Progenitor cell of endocrine pancreas (in vitro differentiated cells): ENCODE data around the gene AVL9. TPM values are rescaled to one million over a fixed set of nuclear protein-coding genes. Genes with fewer than 3 reads are reported as not detected.

Experiments
- DNase-seq: peaks from one replicate; pipeline ENCODE4 v3.0.0; 2021; ENCODE audit warnings: low spot score; ENCODE audit not compliant: unreplicated experiment
- H3K27ac Mint-ChIP-seq: 2 replicates; pipeline ENCODE4 v1.8.0; 2021; ENCODE audit warnings: mild to moderate bottlenecking, moderate library complexity, mixed read lengths
- H3K27me3 Mint-ChIP-seq: 2 replicates; pipeline ENCODE4 v1.8.0; 2021; ENCODE audit warnings: mixed read lengths
- H3K36me3 Mint-ChIP-seq: 2 replicates; pipeline ENCODE4 v1.8.0; 2022; ENCODE audit warnings: mixed read lengths; ENCODE audit not compliant: insufficient read depth
- H3K4me1 Mint-ChIP-seq: 2 replicates; pipeline ENCODE4 v1.8.0; 2021; ENCODE audit warnings: low read depth, mixed read lengths
- H3K4me3 Mint-ChIP-seq: 2 replicates; pipeline ENCODE4 v1.8.0; 2021; ENCODE audit warnings: low read depth, mild to moderate bottlenecking, moderate library complexity, mixed read lengths
- H3K9me3 Mint-ChIP-seq: 2 replicates; pipeline ENCODE4 v1.8.0; 2021; ENCODE audit warnings: low read depth, mixed read lengths
- CTCF ChIP-seq: fragments of 200-600 bp; sonication (generic); IDR thresholded peaks from one replicate; pipeline ENCODE4 v1.5.0; 2021; ENCODE audit warnings: antibody characterized with exemption, mild to moderate bottlenecking; ENCODE audit not compliant: unreplicated experiment
- total RNA-seq: library from RNA; stranded (reverse); gene quantifications from 2 replicates; pipeline ENCODE4 v1.2.1, GENCODE V29; 2021

AVL9 gene
- total RNA-seq, 1 donor from 2014 or later, result 50.7 TPM

- H3K4me1 Mint-ChIP-seq, result no peaks in the 10 kb centered on the region
- H3K27ac Mint-ChIP-seq, result no peak overlapping the region
- H3K4me3 Mint-ChIP-seq, result no peak overlapping the region
- H3K27me3 Mint-ChIP-seq, result no peaks in the 10 kb centered on the region
- DNase-seq, result no peak
- no peak for TF ChIP-seq CTCF
- no peaks in the 10 kb centered on the region for H3K36me3 Mint-ChIP-seq
- no peaks in the 10 kb centered on the region for H3K9me3 Mint-ChIP-seq
Observed at GRCh38 chr7:32472015-32472414, 23.3 kb upstream of the AVL9 start.

GRCh38 chr7:32474008-32474407 lies 21.3 kb upstream of the AVL9 start:
- Mint-ChIP-seq H3K36me3 (no peaks in the 10 kb centered on the region), H3K4me1 (no peaks in the 10 kb centered on the region), H3K27me3 (no peaks in the 10 kb centered on the region), H3K27ac (no peak overlapping the region), H3K4me3 (no peak overlapping the region), H3K9me3 (no peaks in the 10 kb centered on the region)
- TF ChIP-seq CTCF, result no peak
- no peak for DNase-seq

GRCh38 chr7:32476816-32477648 lies 18.3 kb upstream of the AVL9 start:
- H3K9me3 Mint-ChIP-seq, result no peaks in the 10 kb centered on the region
- H3K27me3 Mint-ChIP-seq, result no peaks in the 10 kb centered on the region
- H3K36me3 Mint-ChIP-seq, result no peaks in the 10 kb centered on the region
- H3K4me1 Mint-ChIP-seq, result no peaks in the 10 kb centered on the region
- no peak overlapping the region for H3K27ac Mint-ChIP-seq
- DNase-seq, result no peak
- no peak overlapping the region for H3K4me3 Mint-ChIP-seq
- no peak for TF ChIP-seq CTCF

- TF ChIP-seq CTCF, result no peak
- H3K27ac Mint-ChIP-seq, result no peak overlapping the region
- no peaks in the 10 kb centered on the region for H3K36me3 Mint-ChIP-seq
Observed at GRCh38 chr7:32477649-32477980, 17.7 kb upstream of the AVL9 start.

GRCh38 chr7:32479574-32480200 lies 15.6 kb upstream of the AVL9 start:
- no peak overlapping the region for H3K4me3 Mint-ChIP-seq
- H3K36me3 Mint-ChIP-seq, result no peaks in the 10 kb centered on the region
- H3K9me3 Mint-ChIP-seq, result no peaks in the 10 kb centered on the region
- H3K27me3 Mint-ChIP-seq, result no peaks in the 10 kb centered on the region
- TF ChIP-seq CTCF, result peak; percentile 83
- no peak for DNase-seq
- H3K4me1 Mint-ChIP-seq, result no peaks in the 10 kb centered on the region
- H3K27ac Mint-ChIP-seq, result no peak overlapping the region

More at GRCh38 chr7:32477649-32477980, 17.7 kb upstream of the AVL9 start:
- H3K27me3 Mint-ChIP-seq, result no peaks in the 10 kb centered on the region
- no peak for DNase-seq
- H3K4me3 Mint-ChIP-seq, result no peak overlapping the region
- H3K9me3 Mint-ChIP-seq, result no peaks in the 10 kb centered on the region
- no peaks in the 10 kb centered on the region for H3K4me1 Mint-ChIP-seq
